Panc1 (cell line): ENCODE data around the gene SSC5D.

Experiments used
- CTCF ChIP-seq: fragments of 450-650 bp; IDR thresholded peaks from 2 replicates; pipeline ENCODE4 v1.5.1; 2017; ENCODE audit warnings: mild to moderate bottlenecking
- POLR2AphosphoS5 ChIP-seq: IDR thresholded peaks from 2 replicates; pipeline ENCODE4 v1.6.1; 2012; ENCODE audit warnings: mild to moderate bottlenecking, low read depth, low read length, moderate library complexity
- REST ChIP-seq, 2 experiments: IDR thresholded peaks; 2 replicates each; pipeline ENCODE4 v1.6.1; 2011 to 2012; ENCODE audit warnings: low read depth in 2 of 2, control low read depth in 1 of 2, low read length in 1 of 2, mild to moderate bottlenecking in 1 of 2, moderate library complexity in 1 of 2; ENCODE audit not compliant: insufficient read depth in 1 of 2

- TF ChIP-seq CTCF: no peak
- TF ChIP-seq REST (IDR thresholded peaks at IDR 0.05; ENCODE audit: insufficient read depth in 1 of 2, low read depth in 2 of 2, low read length in 1 of 2): no peak
- TF ChIP-seq POLR2AphosphoS5: no peak
Observed at GRCh38 chr19:55519451-55520311, 31.4 kb downstream of the SSC5D start.
